ENCODE data around the gene ECHS1. TPM values are rescaled to one million over a fixed set of nuclear protein-coding genes. Genes with fewer than 3 reads are reported as not detected.

ECHS1 gene
- total and polyA plus RNA-seq, 2 of the 8 experiments (the other 6 are each of a cell fraction or from before 2014, with no cell fraction given): 41.7 to 101 TPM

DNA sequence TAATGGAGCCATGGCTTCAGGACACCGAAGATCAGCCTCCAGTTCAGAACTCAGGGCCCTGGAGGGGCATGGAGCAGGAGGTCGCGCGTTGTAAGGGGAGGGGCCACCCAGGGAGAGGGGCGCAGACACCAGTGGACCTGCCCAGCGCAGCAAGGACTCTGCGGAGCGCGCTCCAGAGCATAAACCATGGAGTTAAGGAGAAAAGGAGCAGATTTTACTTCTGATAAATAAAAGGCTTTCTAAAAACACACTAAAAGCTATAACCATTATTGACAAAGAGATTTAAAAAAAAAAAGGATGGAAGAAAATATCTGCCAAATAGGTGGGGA, 47.0 kb downstream of the ECHS1 start (continued):
- TF ChIP-seq, protein P1, sequence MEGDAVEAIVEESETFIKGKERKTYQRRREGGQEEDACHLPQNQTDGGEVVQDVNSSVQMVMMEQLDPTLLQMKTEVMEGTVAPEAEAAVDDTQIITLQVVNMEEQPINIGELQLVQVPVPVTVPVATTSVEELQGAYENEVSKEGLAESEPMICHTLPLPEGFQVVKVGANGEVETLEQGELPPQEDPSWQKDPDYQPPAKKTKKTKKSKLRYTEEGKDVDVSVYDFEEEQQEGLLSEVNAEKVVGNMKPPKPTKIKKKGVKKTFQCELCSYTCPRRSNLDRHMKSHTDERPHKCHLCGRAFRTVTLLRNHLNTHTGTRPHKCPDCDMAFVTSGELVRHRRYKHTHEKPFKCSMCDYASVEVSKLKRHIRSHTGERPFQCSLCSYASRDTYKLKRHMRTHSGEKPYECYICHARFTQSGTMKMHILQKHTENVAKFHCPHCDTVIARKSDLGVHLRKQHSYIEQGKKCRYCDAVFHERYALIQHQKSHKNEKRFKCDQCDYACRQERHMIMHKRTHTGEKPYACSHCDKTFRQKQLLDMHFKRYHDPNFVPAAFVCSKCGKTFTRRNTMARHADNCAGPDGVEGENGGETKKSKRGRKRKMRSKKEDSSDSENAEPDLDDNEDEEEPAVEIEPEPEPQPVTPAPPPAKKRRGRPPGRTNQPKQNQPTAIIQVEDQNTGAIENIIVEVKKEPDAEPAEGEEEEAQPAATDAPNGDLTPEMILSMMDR (IDR thresholded peaks at IDR 0.05; ENCODE audit: control extremely low read depth in 1 of 3, insufficient read depth in 1 of 3, low read depth in 1 of 3, low read length in 3 of 3): no peak
- TF ChIP-seq SIX5 (IDR thresholded peaks at IDR 0.05; ENCODE audit: low read depth, low read length): no peak
